GM12878 (cell line): ENCODE data around the gene SPTA1. TPM values are rescaled to one million over a fixed set of nuclear protein-coding genes. Genes with fewer than 3 reads are reported as not detected.
A peak's percentile ranks its signal among the peaks of the same experiment; 100 is the strongest.

Experiments used
- ATAC-seq: fragments of 200-7000 bp; cut with Tn5 transposase; 3 replicates; pipeline ENCODE4 v1.9.1; 2020; ENCODE audit warnings: mild to moderate bottlenecking, moderate library complexity
- BruUV-seq: library from RNA; stranded (reverse); fragments of 400-500 nt; replicated peaks from 2 replicates; lab custom pipeline; 2021; lab: Mats Ljungman, UMichigan
- CTCF ChIA-PET: fragments of 300-600 bp; sonication (Branson Sonifier 250); formaldehyde crosslinking; extraction: SDS; loops from one replicate; lab custom pipeline; 2021; ENCODE audit warnings: inconsistent platforms; lab: Yijun Ruan, JAX
- POLR2A ChIA-PET: fragments of 350-600 bp; formaldehyde crosslinking; extraction: SDS; loops from one replicate; lab custom pipeline; 2021; ENCODE audit warnings: inconsistent platforms; lab: Charles Lee
- RAD21 ChIA-PET: fragments of 300-600 bp; sonication (Branson Sonifier 250); formaldehyde crosslinking; loops from one replicate; lab custom pipeline; 2023; ENCODE audit warnings: antibody characterized with exemption; ENCODE audit not compliant: unreplicated experiment; lab: Charles Lee
- SMC1A ChIA-PET: fragments of 300-600 bp; sonication (Branson Sonifier 250); formaldehyde crosslinking; loops from one replicate; lab custom pipeline; 2023; ENCODE audit not compliant: unreplicated experiment, uncharacterized antibody; lab: Charles Lee
- DNase-seq: peaks from one replicate; pipeline ENCODE4 v3.0.0-alpha.2; 2011; ENCODE audit warnings: low read depth, low spot score
- FAIRE-seq: peaks from 3 replicates; lab custom pipeline; 2011; peaks lifted over from hg19 to GRCh38; lab: Jason Lieb, UNC
- H2AFZ ChIP-seq: 2 replicates; pipeline ENCODE4 v1.6.0; 2011; ENCODE audit warnings: low read depth, low read length, control low read depth; ENCODE audit not compliant: control insufficient read depth
- H3K27ac ChIP-seq: 2 replicates; pipeline ENCODE4 v1.5.1; 2011; ENCODE audit warnings: control low read depth; ENCODE audit not compliant: control insufficient read depth, insufficient read depth
- H3K27me3 ChIP-seq, 2 experiments: replicated peaks in 1 of 2; 2 replicates each; pipeline versions ENCODE4 v1.6.0 to v1.6.1; 2011; ENCODE audit warnings: low read length in 1 of 2; ENCODE audit not compliant: control insufficient read depth in 2 of 2, insufficient read depth in 2 of 2
- H3K36me3 ChIP-seq, 2 experiments: 2 replicates each; pipeline ENCODE4 v1.5.1; 2011; ENCODE audit warnings: low read length in 1 of 2; ENCODE audit not compliant: control insufficient read depth in 2 of 2, insufficient read depth in 2 of 2
- H3K4me1 ChIP-seq: 2 replicates; pipeline ENCODE4 v1.6.1; 2011; ENCODE audit warnings: mild to moderate bottlenecking, low read length, moderate library complexity, mixed read lengths; ENCODE audit not compliant: control insufficient read depth, insufficient read depth
- H3K4me2 ChIP-seq: 2 replicates; pipeline ENCODE4 v1.6.0; 2011; ENCODE audit warnings: control low read depth; ENCODE audit not compliant: control insufficient read depth, insufficient read depth
- H3K4me3 ChIP-seq: fragments of 200-600 bp; sonication (generic); 2 replicates; pipeline ENCODE4 v1.5.1; 2016
- H3K79me2 ChIP-seq: 2 replicates; pipeline ENCODE4 v1.6.0; 2011; ENCODE audit warnings: low read length; ENCODE audit not compliant: control insufficient read depth, insufficient read depth
- H3K9ac ChIP-seq: 2 replicates; pipeline ENCODE4 v1.8.0; 2011; ENCODE audit warnings: low read length, control low read depth, mixed read lengths; ENCODE audit not compliant: control insufficient read depth, insufficient read depth
- H3K9me3 ChIP-seq: replicated peaks from 3 replicates; pipeline ENCODE4 v1.5.1; 2011; ENCODE audit warnings: mild to moderate bottlenecking, low read length; ENCODE audit not compliant: control insufficient read depth, insufficient read depth
- H4K20me1 ChIP-seq: 2 replicates; pipeline ENCODE4 v1.6.0; 2011; ENCODE audit not compliant: control insufficient read depth, insufficient read depth
- FOXK2 ChIP-seq: fragments of 450-650 bp; IDR thresholded peaks from 2 replicates; pipeline ENCODE4 v1.6.1; 2017; ENCODE audit warnings: mild to moderate bottlenecking, moderate library complexity
- KAT2A ChIP-seq: conservative IDR thresholded peaks from 2 replicates; pipeline ENCODE4 v1.6.1; 2011; ENCODE audit warnings: low read depth, low read length; ENCODE audit not compliant: control insufficient read depth
- NFYA ChIP-seq: IDR thresholded peaks from 2 replicates; pipeline ENCODE4 v1.6.1; 2011; ENCODE audit warnings: low read depth, mild to moderate bottlenecking, low read length, improper control_type of control experiment, borderline replicate concordance
- NR2C2 ChIP-seq: IDR thresholded peaks from 2 replicates; pipeline ENCODE4 v1.6.1; 2011; ENCODE audit warnings: borderline replicate concordance, low read depth; ENCODE audit not compliant: control insufficient read depth, insufficient read length
- PML ChIP-seq: IDR thresholded peaks from 2 replicates; pipeline ENCODE4 v1.6.1; 2012; ENCODE audit warnings: low read length, inconsistent platforms
- POLR2AphosphoS5 ChIP-seq: IDR thresholded peaks from 2 replicates; pipeline ENCODE4 v1.6.1; 2011; ENCODE audit warnings: mild to moderate bottlenecking, low read length, inconsistent platforms
- RELA ChIP-seq: fragments of 450-650 bp; IDR thresholded peaks from 2 replicates; pipeline ENCODE4 v1.8.0; 2014; ENCODE audit warnings: borderline replicate concordance; ENCODE audit not compliant: partially characterized antibody
- SRF ChIP-seq, 2 experiments: IDR thresholded peaks; 2 replicates each; pipeline ENCODE4 v1.6.1; 2011; ENCODE audit warnings: low read depth in 2 of 2, low read length in 2 of 2, mild to moderate bottlenecking in 1 of 2, moderate library complexity in 1 of 2
- TCF12 ChIP-seq: IDR thresholded peaks from 2 replicates; pipeline ENCODE4 v1.6.1; 2011; ENCODE audit warnings: low read depth, mild to moderate bottlenecking, low read length
- TCF3 ChIP-seq: IDR thresholded peaks from 2 replicates; pipeline ENCODE4 v1.6.1; 2012; ENCODE audit warnings: low read depth, mild to moderate bottlenecking, low read length, borderline replicate concordance; ENCODE audit not compliant: insufficient read depth
- ZNF274 ChIP-seq: IDR thresholded peaks from one replicate; pipeline ENCODE4 v1.8.0; 2011; ENCODE audit not compliant: insufficient read length, insufficient read depth
- WGBS: methylation state at CpG from one replicate; pipeline ENCODE4 v1.1.6; 2016; ENCODE audit warnings: low lambda C conversion rate; ENCODE audit not compliant: insufficient replicate concordance, insufficient coverage; ENCODE audit errors: missing lambda C conversion rate; 5-methylcytosine and 5-hydroxymethylcytosine counted together
- in situ Hi-C: fragments of 300-500 bp; cut with MboI; formaldehyde crosslinking; loops from 9 replicates; pipeline ENCODE4 v1.14.3; 2018; ENCODE audit warnings: mixed read lengths
- intact Hi-C: fragments of 100-400 bp; cut with micrococcal nuclease; formaldehyde crosslinking; loops from one replicate; pipeline ENCODE4 v1.14.2; 2022; ENCODE audit not compliant: unreplicated experiment
- polyA plus RNA-seq, 11 experiments: library from polyadenylated mRNA; depleted of rRNA in 4 of 11; unstranded in 6 of 11; stranded (reverse) in 5 of 11; fragments of >200 nt; fragmentation: Nextera tagmentation in 4 of 11; fragmentation: Illumina TruSeq in 1 of 11; extraction: Ambion mirVana in 4 of 11; extraction: Trizol in 1 of 11; gene quantifications; 1 replicate in 1 of 11; 2 replicates in 10 of 11; pipeline versions ENCODE4 v1.2.1 to v1.2.3, GENCODE V29; 2011 to 2016; ENCODE audit warnings: inconsistent platforms in 2 of 11, missing spikeins in 2 of 11, low read depth in 1 of 11
- total RNA-seq, 4 experiments: library from RNA; depleted of rRNA in 3 of 4; stranded (reverse); fragments of >200 nt in 3 of 4; fragmentation: Illumina TruSeq in 1 of 4; extraction: Trizol in 1 of 4; gene quantifications; 2 replicates each; pipeline versions ENCODE4 v1.2.1 to v1.2.3, GENCODE V29; 2013 to 2021
- TF ChIP-seq, protein P1 (sequence below): fragments of 450-650 bp; IDR thresholded peaks from 2 replicates; pipeline ENCODE4 v1.6.1; 2018; ENCODE audit warnings: borderline replicate concordance, mild to moderate bottlenecking; ENCODE audit not compliant: partially characterized antibody
- TF ChIP-seq, protein P2 (sequence below): IDR thresholded peaks from 2 replicates; pipeline ENCODE4 v1.6.1; 2012; ENCODE audit warnings: low read depth, low read length, improper control_type of control experiment
- TF ChIP-seq, protein P3 (sequence below): fragments of 450-650 bp; IDR thresholded peaks from 2 replicates; pipeline ENCODE4 v1.6.1; 2014; ENCODE audit warnings: mild to moderate bottlenecking
- TF ChIP-seq, protein P4 (sequence below): fragments of 150-350 bp; IDR thresholded peaks from 2 replicates; pipeline ENCODE4 v1.6.1; 2016; ENCODE audit warnings: low read depth, low read length

Gene SPTA1
- total and polyA plus RNA-seq, 10 of the 15 experiments (the other 5 are each of a cell fraction or from before 2014, with no cell fraction given), result under 0.01 to 0.21 (median 0.12) TPM; not detected in 5

DNA sequence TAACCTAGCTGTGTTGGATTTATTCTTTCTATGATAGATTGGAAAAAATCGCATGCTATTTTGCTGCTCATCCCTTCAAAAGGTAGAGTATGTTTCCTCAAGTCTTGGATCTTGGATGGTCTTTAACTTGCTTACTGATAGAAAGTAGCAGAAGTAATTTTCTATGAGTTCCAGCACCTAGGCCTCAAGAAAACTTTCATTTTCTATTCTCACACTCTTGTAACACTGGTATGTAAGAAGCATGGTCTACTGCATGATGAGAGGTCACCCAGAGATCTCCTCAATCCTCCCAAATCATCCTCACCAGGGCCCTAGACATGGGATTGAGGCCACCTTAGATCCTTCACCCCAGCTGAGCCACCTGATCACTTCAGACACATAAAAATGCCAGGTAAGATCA lies 7.2 kb downstream of the SPTA1 start:
- POLR2A ChIA-PET, result no interaction called here
- intact Hi-C loops, result no loop called here
- Histone ChIP-seq H3K27me3 (peaks cover 0 to 2% of the 10 kb centered on the region in 2 experiments; a peak in 2 of 4 replicates), H3K27ac (no peak overlapping the region)
- WGBS, result 56% methylated on average over 1 of the region's 1 CpG
- RAD21 ChIA-PET, result no interaction called here
- ATAC-seq, result no peak
- no peak for TF ChIP-seq NR2C2
- no peak for TF ChIP-seq KAT2A
- TF ChIP-seq, protein P1, sequence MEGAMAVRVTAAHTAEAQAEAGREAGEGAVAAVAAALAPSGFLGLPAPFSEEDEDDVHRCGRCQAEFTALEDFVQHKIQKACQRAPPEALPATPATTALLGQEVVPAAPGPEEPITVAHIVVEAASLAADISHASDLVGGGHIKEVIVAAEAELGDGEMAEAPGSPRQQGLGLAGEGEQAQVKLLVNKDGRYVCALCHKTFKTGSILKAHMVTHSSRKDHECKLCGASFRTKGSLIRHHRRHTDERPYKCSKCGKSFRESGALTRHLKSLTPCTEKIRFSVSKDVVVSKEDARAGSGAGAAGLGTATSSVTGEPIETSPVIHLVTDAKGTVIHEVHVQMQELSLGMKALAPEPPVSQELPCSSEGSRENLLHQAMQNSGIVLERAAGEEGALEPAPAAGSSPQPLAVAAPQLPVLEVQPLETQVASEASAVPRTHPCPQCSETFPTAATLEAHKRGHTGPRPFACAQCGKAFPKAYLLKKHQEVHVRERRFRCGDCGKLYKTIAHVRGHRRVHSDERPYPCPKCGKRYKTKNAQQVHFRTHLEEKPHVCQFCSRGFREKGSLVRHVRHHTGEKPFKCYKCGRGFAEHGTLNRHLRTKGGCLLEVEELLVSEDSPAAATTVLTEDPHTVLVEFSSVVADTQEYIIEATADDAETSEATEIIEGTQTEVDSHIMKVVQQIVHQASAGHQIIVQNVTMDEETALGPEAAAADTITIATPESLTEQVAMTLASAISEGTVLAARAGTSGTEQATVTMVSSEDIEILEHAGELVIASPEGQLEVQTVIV, result no peak
- TF ChIP-seq, protein P2, sequence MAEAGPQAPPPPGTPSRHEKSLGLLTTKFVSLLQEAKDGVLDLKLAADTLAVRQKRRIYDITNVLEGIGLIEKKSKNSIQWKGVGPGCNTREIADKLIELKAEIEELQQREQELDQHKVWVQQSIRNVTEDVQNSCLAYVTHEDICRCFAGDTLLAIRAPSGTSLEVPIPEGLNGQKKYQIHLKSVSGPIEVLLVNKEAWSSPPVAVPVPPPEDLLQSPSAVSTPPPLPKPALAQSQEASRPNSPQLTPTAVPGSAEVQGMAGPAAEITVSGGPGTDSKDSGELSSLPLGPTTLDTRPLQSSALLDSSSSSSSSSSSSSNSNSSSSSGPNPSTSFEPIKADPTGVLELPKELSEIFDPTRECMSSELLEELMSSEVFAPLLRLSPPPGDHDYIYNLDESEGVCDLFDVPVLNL, result no peak
- TF ChIP-seq, protein P3, sequence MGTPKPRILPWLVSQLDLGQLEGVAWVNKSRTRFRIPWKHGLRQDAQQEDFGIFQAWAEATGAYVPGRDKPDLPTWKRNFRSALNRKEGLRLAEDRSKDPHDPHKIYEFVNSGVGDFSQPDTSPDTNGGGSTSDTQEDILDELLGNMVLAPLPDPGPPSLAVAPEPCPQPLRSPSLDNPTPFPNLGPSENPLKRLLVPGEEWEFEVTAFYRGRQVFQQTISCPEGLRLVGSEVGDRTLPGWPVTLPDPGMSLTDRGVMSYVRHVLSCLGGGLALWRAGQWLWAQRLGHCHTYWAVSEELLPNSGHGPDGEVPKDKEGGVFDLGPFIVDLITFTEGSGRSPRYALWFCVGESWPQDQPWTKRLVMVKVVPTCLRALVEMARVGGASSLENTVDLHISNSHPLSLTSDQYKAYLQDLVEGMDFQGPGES, result no peak
- TF ChIP-seq ZNF274, result no peak
- TF ChIP-seq FOXK2, result no peak
- TF ChIP-seq SRF (IDR thresholded peaks at IDR 0.05; ENCODE audit: low read depth in 2 of 2, low read length in 2 of 2), result no peak
- no peak for TF ChIP-seq TCF3
- no peak for TF ChIP-seq PML
- TF ChIP-seq POLR2AphosphoS5, result no peak
- TF ChIP-seq, protein P4, sequence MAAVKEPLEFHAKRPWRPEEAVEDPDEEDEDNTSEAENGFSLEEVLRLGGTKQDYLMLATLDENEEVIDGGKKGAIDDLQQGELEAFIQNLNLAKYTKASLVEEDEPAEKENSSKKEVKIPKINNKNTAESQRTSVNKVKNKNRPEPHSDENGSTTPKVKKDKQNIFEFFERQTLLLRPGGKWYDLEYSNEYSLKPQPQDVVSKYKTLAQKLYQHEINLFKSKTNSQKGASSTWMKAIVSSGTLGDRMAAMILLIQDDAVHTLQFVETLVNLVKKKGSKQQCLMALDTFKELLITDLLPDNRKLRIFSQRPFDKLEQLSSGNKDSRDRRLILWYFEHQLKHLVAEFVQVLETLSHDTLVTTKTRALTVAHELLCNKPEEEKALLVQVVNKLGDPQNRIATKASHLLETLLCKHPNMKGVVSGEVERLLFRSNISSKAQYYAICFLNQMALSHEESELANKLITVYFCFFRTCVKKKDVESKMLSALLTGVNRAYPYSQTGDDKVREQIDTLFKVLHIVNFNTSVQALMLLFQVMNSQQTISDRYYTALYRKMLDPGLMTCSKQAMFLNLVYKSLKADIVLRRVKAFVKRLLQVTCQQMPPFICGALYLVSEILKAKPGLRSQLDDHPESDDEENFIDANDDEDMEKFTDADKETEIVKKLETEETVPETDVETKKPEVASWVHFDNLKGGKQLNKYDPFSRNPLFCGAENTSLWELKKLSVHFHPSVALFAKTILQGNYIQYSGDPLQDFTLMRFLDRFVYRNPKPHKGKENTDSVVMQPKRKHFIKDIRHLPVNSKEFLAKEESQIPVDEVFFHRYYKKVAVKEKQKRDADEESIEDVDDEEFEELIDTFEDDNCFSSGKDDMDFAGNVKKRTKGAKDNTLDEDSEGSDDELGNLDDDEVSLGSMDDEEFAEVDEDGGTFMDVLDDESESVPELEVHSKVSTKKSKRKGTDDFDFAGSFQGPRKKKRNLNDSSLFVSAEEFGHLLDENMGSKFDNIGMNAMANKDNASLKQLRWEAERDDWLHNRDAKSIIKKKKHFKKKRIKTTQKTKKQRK, result no peak
- no peak for TF ChIP-seq TCF12
- TF ChIP-seq NFYA, result no peak
- TF ChIP-seq RELA, result no peak
- TF ChIP-seq, all 136 proteins: peak for 0
- no TSS peak for BruUV-seq
- Histone ChIP-seq H3K4me3 (no peak overlapping the region), H3K4me1 (no peaks in the 10 kb centered on the region), H3K36me3 (no peaks in the 10 kb centered on the region), H4K20me1 (no peaks in the 10 kb centered on the region), H2AFZ (peak overlapping the region; percentile 25; the same call in 1 of the 2 replicates), H3K9me3 (no peaks in the 10 kb centered on the region), H3K4me2 (no peak overlapping the region), H3K9ac (no peak overlapping the region), H3K79me2 (no peaks in the 10 kb centered on the region)
- ChIA-PET CTCF (interaction anchor here (1.1 to 1.4 kb wide), 2 partner anchors 19 to 30 kb away, joined by 3 read pairs; no protein-coding TSS in a partner anchor), SMC1A (no interaction called here)
- DNase-seq (no peak), FAIRE-seq (no peak)
- in situ Hi-C loops, result no loop called here
